ENCODE measurements around the gene DNAH17.

DNAH17 gene

DNA sequence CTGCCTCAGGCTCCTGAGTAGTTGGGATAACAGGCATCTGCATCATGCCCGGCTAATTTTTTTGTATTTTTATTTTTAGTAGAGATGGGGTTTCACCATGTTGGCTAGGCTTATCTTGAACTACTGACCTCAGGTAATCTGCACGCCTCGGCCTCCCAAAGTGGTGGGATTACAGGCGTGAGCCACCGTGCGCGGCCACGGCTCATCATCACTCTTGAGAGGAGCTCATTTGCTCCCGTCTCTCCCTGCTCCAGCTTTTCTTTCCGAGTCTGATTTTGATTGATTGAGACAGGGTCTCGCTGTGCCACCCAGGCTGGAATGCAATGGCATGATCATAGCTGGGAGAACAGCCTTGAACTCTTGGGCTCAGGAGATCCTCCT, 186.2 kb downstream of the DNAH17 start:
- H3K27ac ChIP-seq = no peak overlapping the region
- H3K4me3 ChIP-seq = no peak overlapping the region
- TF ChIP-seq, protein P1, sequence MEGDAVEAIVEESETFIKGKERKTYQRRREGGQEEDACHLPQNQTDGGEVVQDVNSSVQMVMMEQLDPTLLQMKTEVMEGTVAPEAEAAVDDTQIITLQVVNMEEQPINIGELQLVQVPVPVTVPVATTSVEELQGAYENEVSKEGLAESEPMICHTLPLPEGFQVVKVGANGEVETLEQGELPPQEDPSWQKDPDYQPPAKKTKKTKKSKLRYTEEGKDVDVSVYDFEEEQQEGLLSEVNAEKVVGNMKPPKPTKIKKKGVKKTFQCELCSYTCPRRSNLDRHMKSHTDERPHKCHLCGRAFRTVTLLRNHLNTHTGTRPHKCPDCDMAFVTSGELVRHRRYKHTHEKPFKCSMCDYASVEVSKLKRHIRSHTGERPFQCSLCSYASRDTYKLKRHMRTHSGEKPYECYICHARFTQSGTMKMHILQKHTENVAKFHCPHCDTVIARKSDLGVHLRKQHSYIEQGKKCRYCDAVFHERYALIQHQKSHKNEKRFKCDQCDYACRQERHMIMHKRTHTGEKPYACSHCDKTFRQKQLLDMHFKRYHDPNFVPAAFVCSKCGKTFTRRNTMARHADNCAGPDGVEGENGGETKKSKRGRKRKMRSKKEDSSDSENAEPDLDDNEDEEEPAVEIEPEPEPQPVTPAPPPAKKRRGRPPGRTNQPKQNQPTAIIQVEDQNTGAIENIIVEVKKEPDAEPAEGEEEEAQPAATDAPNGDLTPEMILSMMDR (IDR thresholded peaks at IDR 0.05) = no peak
- no peak for DNase-seq (ENCODE audit: low spot score)

DNA sequence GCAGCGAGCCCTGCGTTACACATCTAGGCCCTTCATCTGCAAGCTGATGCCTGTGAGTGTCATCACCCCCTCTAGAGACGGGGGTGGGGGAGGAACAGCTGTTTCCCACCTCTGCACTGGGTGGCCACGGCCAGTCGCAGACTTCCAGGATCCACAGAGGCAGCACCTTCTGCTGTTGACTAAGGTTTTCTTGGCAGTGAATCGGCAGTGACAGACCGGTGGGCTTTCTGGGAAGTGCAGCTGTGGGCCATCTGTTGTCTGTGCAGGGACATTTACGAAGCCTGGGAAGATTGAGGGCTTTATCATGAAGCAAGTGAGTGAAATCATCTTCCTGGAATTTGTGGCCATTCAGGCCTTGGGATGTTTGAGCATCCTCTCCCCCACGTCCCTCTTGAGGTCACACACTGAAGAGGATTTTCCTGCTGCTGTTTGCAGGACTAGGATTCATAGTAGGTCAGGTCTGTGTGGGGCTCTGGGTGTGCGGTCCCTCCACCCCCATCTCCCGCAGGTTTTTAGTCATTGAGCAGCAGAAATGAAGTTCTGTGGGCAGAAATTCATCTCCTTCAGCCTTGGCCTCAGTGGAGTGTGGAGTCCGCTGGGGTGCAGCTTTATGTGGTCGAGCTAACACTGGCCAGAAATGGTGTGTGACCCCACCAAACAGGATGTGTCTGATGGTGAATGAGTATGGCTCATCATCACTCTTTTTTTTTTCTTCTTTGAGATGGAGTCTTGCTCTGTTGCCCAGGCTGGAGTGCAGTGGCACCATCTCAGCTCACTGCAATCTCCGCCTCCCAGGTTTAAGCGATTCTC, 186.8 kb downstream of the DNAH17 start:
- DNase-seq (ENCODE audit: low spot score) = no peak
- TF ChIP-seq, protein P1 (IDR thresholded peaks at IDR 0.05) = no peak
- Histone ChIP-seq H3K27ac (peak overlapping the region in 1 of 2 donors; percentile 31), H3K4me3 (no peak overlapping the region)

DNA sequence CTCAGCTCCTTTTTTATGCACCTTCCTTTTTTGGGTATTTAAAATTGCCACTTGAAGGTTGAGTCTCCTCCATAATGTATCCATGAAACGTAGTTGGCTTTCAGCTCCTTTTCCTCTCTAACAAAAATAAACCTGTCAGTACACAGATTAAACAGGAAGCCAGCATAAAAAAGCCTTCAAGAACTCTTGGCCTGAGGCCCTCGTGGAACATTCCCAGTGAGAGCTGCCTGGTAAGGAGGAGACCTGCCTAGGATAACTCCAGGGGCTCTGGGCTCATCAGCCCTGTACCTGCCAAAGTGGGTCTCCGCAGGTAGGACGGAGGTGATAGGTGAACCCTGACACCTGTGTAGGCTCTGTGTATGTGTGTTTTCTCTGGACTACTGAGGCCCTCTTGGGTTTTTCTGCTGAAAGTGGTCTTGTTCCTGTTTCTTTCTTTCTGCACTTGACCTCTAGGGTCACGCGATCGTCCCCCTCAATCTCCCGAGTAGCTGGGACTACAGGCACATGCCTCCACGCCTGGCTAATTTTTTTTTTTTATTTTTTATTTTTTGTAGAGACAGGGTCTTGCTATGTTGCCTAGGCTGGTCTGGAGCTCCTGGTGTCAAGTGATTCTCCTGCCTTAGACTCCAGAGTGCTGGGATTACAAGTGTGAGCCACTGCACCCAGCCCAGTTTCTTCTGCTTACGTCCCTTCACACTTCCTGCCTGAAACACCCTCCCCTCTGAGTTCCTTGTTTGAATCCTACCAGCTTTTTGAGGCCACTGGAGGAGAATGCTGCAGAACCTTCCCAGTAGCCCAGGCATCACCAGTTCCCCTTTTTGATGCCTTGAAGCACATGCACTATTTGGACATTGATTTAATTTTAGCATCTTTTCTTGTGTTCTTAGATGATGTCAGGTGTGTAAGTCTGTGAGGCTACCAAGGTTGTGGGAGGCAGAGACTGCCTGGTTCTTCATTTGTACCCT, 188.9 kb downstream of the DNAH17 start:
- Histone ChIP-seq H3K27ac (peak overlapping the region; percentile 6 to 70), H3K4me3 (no peak overlapping the region)
- TF ChIP-seq, protein P1 (IDR thresholded peaks at IDR 0.05) = no peak
- no peak for DNase-seq (ENCODE audit: low spot score)

DNA sequence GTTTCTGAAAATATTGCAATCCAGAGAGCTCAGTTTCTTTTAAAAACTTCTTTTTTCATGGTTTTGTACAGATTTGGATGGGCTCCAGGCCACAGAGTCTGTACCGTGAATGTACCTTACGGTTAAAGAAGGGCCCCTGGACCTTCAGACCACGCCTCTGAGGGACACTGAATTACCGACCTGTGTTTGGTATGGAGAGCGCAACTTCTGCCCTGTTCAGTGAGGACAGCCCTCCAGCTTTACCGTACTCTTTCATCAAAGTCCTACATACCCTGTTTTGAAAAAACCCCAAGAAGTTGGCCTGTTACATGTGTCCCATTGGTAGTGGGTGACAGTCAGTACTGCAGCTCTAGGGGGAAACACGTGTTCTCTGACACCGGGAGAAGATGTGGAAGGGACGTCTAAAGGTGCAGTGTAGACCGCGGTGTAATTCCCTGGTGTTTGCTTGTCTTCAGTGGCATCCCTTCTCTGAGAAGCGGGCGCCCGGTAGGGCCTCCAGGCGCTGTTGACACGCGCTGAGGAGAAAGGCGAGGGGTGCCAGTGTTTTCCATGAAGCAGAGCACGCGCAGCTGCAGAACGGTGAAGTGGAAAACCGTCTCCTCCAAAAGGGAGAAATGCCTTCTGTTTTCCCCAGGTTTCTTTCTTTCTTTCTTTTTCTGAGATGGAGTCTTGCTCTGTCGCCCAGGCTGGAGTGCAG, 192.6 kb downstream of the DNAH17 start:
- TF ChIP-seq, protein P1 (IDR thresholded peaks at IDR 0.05) = no peak
- DNase-seq (ENCODE audit: low spot score) = no peak
- no peak overlapping the region for H3K4me3 ChIP-seq
- H3K27ac ChIP-seq = peak overlapping the region; percentile 69 to 83

DNA sequence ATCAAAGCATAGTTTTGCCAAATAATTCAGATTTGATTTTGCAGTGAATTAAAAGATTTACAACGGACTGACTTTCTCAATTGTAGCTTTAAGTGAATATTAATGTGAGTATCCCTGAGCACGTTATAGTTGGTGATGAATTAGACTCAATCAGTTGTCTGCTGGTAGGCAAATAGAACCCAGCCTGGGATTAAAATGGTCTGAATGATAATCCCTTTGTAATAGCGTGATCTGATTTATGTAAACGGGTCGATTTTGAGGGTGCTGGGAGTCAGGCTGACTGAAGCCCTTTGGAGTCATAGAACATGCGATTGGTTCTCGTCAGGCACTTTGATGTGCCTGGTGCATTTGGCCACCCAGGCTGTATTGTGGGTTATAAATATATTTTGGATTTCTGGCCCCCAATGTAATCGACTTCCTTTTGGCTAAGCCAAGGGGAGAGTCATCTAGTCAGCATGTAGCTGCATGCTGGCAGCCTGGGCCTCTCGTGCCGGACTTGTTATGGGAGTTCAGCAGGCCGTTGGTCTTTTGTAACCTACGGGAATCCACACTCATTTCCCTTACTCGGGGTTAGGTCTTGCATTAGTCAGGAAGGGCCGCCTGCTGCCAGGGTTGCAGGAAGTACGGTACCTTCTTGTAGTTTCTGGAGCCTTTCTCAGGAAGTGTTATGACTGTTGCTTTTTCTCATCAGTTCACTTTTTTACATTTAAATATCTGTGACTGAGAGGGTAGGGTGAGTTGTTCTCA, 193.3 kb downstream of the DNAH17 start:
- Histone ChIP-seq H3K4me3 (peak overlapping the region; percentile 31), H3K27ac (peak overlapping the region; percentile 69 to 91)
- peak; percentile 89 for DNase-seq (ENCODE audit: low spot score)
- TF ChIP-seq, protein P1 (IDR thresholded peaks at IDR 0.05) = no peak

DNA sequence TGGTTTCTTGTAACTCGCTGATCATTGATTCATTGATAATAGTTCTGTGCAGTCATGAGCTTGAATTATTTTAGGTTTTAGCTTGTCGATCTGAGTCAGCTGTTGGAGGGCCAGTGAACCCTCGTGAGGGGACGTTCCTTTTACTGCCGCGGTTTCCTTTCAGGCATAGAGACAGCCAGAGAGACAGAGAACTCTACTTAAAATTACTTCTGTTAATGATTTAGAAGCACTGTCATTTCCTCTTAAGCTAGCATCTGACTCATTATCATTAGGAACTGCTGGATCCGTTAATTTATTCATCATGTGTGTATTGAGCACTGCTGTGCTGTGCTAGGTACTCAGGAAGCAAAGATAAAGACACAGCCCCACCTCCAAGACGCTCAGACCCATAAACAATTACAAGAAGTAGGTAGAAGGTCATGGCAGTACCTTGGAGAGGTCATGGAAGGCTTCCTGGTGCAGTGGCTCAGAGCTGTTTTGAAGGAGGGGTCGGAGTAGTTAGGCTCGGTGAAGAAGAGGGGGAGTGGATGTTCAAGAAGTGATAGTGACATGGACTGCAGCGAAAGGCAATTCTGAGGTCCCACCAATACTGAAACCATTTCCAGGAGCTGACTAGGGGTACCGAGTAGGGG, 195.5 kb downstream of the DNAH17 start:
- TF ChIP-seq, protein P1 (IDR thresholded peaks at IDR 0.05) = no peak
- DNase-seq (ENCODE audit: low spot score) = no peak
- Histone ChIP-seq H3K4me3 (no peak overlapping the region), H3K27ac (peak overlapping the region; percentile 46 to 58)
